ENCODE data around the gene EXOSC1.

- TF ChIP-seq, protein P1, sequence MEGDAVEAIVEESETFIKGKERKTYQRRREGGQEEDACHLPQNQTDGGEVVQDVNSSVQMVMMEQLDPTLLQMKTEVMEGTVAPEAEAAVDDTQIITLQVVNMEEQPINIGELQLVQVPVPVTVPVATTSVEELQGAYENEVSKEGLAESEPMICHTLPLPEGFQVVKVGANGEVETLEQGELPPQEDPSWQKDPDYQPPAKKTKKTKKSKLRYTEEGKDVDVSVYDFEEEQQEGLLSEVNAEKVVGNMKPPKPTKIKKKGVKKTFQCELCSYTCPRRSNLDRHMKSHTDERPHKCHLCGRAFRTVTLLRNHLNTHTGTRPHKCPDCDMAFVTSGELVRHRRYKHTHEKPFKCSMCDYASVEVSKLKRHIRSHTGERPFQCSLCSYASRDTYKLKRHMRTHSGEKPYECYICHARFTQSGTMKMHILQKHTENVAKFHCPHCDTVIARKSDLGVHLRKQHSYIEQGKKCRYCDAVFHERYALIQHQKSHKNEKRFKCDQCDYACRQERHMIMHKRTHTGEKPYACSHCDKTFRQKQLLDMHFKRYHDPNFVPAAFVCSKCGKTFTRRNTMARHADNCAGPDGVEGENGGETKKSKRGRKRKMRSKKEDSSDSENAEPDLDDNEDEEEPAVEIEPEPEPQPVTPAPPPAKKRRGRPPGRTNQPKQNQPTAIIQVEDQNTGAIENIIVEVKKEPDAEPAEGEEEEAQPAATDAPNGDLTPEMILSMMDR (IDR thresholded peaks at IDR 0.05) = no peak
- TF ChIP-seq POLR2A (IDR thresholded peaks at IDR 0.05; ENCODE audit: low read depth) = no peak
These were observed 5.8 kb upstream of the EXOSC1 start for GRCh38 chr10:97451605-97452004.

All from esophagus muscularis mucosa (tissue), 3 donors.